Large intestine (tissue), 3 donors: Measurements from ENCODE around the gene FOXI1. TPM values are rescaled to one million over a fixed set of nuclear protein-coding genes. Genes with fewer than 3 reads are reported as not detected.
"Not testable (repeated sequence)": the region's sequence is repeated elsewhere in the genome, so short reads cannot be mapped to it uniquely, and the experiment has no call there.

ENCODE experiments used
- DNase-seq, 2 donors: peaks; one replicate each; pipeline versions ENCODE4 v3.0.0 to v3.0.0-alpha.2; 2013
- H3K27ac ChIP-seq: one replicate; pipeline ENCODE4 v1.5.1; 2013; ENCODE audit warnings: low read length
- H3K27me3 ChIP-seq: 2 replicates; pipeline ENCODE4 v1.6.1; 2013; ENCODE audit warnings: low read length; ENCODE audit not compliant: control insufficient read depth, insufficient read depth
- H3K36me3 ChIP-seq: 2 replicates; pipeline ENCODE4 v1.6.1; 2013; ENCODE audit warnings: low read length; ENCODE audit not compliant: control insufficient read depth, insufficient read depth
- H3K4me1 ChIP-seq: one replicate; pipeline ENCODE4 v1.6.1; 2013; ENCODE audit warnings: low read length; ENCODE audit not compliant: control insufficient read depth, insufficient read depth
- H3K4me3 ChIP-seq: one replicate; pipeline ENCODE4 v1.5.1; 2013; ENCODE audit warnings: low read length
- H3K9me3 ChIP-seq: one replicate; pipeline ENCODE4 v1.6.1; 2013; ENCODE audit warnings: mild to moderate bottlenecking, low read depth, low read length, moderate library complexity; ENCODE audit not compliant: control insufficient read depth
- WGBS: methylation state at CpG from one replicate; pipeline ENCODE4 v1.1.5; 2013; ENCODE audit warnings: low lambda C conversion rate; ENCODE audit not compliant: insufficient coverage; 5-methylcytosine and 5-hydroxymethylcytosine counted together
- polyA plus RNA-seq: library from polyadenylated mRNA; unstranded; fragments of 120-200 nt; gene quantifications from one replicate; pipeline ENCODE4 v1.2.1, GENCODE V29; 2013

Gene FOXI1
- polyA plus RNA-seq, 1 donor: 0.03 TPM

GRCh38 chr5:170092455-170093101, 13.1 kb upstream of the FOXI1 start:
- no peak for DNase-seq
- WGBS: no CpG with 5 or more reads among the region's 5 CpGs
- no peak overlapping the region for H3K27ac ChIP-seq
- H3K4me1 ChIP-seq: no peaks in the 10 kb centered on the region
- no peaks in the 10 kb centered on the region for H3K9me3 ChIP-seq
- peaks cover 2% of the 10 kb centered on the region for H3K27me3 ChIP-seq
- no peak overlapping the region for H3K4me3 ChIP-seq
- no peaks in the 10 kb centered on the region for H3K36me3 ChIP-seq

GRCh38 chr5:170094329-170094728, 11.4 kb upstream of the FOXI1 start:
- H3K9me3 ChIP-seq, H3K27ac ChIP-seq, H3K4me3 ChIP-seq, H3K36me3 ChIP-seq, H3K27me3 ChIP-seq, DNase-seq, H3K4me1 ChIP-seq: not testable (repeated sequence)
- no CpG with 5 or more reads among the region's 10 CpGs for WGBS

GRCh38 chr5:170095646-170096045, 10.1 kb upstream of the FOXI1 start:
- H3K4me1 ChIP-seq: no peaks in the 10 kb centered on the region
- peaks cover 2% of the 10 kb centered on the region for H3K27me3 ChIP-seq
- DNase-seq: no peak
- no CpG with 5 or more reads among the region's 1 CpG for WGBS
- no peak overlapping the region for H3K4me3 ChIP-seq
- H3K27ac ChIP-seq: no peak overlapping the region
- H3K9me3 ChIP-seq: peaks cover 4% of the 10 kb centered on the region
- H3K36me3 ChIP-seq: no peaks in the 10 kb centered on the region

- H3K27ac ChIP-seq: no peak overlapping the region
- DNase-seq: peak in 1 of 2 donors; percentile 22
- no CpG with 5 or more reads among the region's 9 CpGs for WGBS
- no peaks in the 10 kb centered on the region for H3K36me3 ChIP-seq
- no peak overlapping the region for H3K4me3 ChIP-seq
- H3K9me3 ChIP-seq: peaks cover 4% of the 10 kb centered on the region
- no peaks in the 10 kb centered on the region for H3K27me3 ChIP-seq
- H3K4me1 ChIP-seq: no peaks in the 10 kb centered on the region
Observed at GRCh38 chr5:170097934-170098333, 7.8 kb upstream of the FOXI1 start.

- no peaks in the 10 kb centered on the region for H3K27me3 ChIP-seq
- H3K4me3 ChIP-seq: no peak overlapping the region
- no peak overlapping the region for H3K27ac ChIP-seq
- no CpG with 5 or more reads among the region's 13 CpGs for WGBS
- peak; percentile 45 to 53 for DNase-seq
- no peaks in the 10 kb centered on the region for H3K36me3 ChIP-seq
- no peaks in the 10 kb centered on the region for H3K4me1 ChIP-seq
- peaks cover 4% of the 10 kb centered on the region for H3K9me3 ChIP-seq
Observed at GRCh38 chr5:170100066-170100943, 5.4 kb upstream of the FOXI1 start.

- Histone ChIP-seq H3K27me3 (no peaks in the 10 kb centered on the region), H3K4me1 (no peaks in the 10 kb centered on the region), H3K9me3 (peaks cover 4% of the 10 kb centered on the region), H3K36me3 (no peaks in the 10 kb centered on the region), H3K27ac (no peak overlapping the region), H3K4me3 (no peak overlapping the region)
- no CpG with 5 or more reads among the region's 1 CpG for WGBS
- no peak for DNase-seq
Observed at GRCh38 chr5:170103447-170103846, 2.2 kb upstream of the FOXI1 start.

- no CpG with 5 or more reads among the region's 6 CpGs for WGBS
- Histone ChIP-seq H3K27ac (no peak overlapping the region), H3K36me3 (no peaks in the 10 kb centered on the region), H3K27me3 (no peaks in the 10 kb centered on the region), H3K4me3 (no peak overlapping the region), H3K4me1 (no peaks in the 10 kb centered on the region), H3K9me3 (no peaks in the 10 kb centered on the region)
- no peak for DNase-seq
Observed at GRCh38 chr5:170104299-170104698, 1.4 kb upstream of the FOXI1 start.

GRCh38 chr5:170104710-170105109, 987 bp upstream of the FOXI1 start:
- H3K36me3 ChIP-seq: no peaks in the 10 kb centered on the region
- H3K9me3 ChIP-seq: no peaks in the 10 kb centered on the region
- H3K27ac ChIP-seq: no peak overlapping the region
- no peak overlapping the region for H3K4me3 ChIP-seq
- no peaks in the 10 kb centered on the region for H3K27me3 ChIP-seq
- no peak for DNase-seq
- H3K4me1 ChIP-seq: no peaks in the 10 kb centered on the region
- no CpG with 5 or more reads among the region's 26 CpGs for whole genome bisulfite sequencing

GRCh38 chr5:170107674-170108073, 2.0 kb downstream of the FOXI1 start:
- Histone ChIP-seq H3K27ac (no peak overlapping the region), H3K4me1 (no peaks in the 10 kb centered on the region), H3K9me3 (no peaks in the 10 kb centered on the region), H3K27me3 (no peaks in the 10 kb centered on the region), H3K4me3 (no peak overlapping the region), H3K36me3 (no peaks in the 10 kb centered on the region)
- DNase-seq: no peak
- no CpG with 5 or more reads among the region's 2 CpGs for WGBS

- Histone ChIP-seq H3K4me1 (no peaks in the 10 kb centered on the region), H3K4me3 (no peak overlapping the region), H3K9me3 (no peaks in the 10 kb centered on the region), H3K27me3 (no peaks in the 10 kb centered on the region), H3K27ac (no peak overlapping the region), H3K36me3 (no peaks in the 10 kb centered on the region)
- no peak for DNase-seq
- no CpG with 5 or more reads among the region's 12 CpGs for WGBS
Observed at GRCh38 chr5:170108266-170108785, 2.6 kb downstream of the FOXI1 start.
